Right lobe of liver (tissue), 4 donors: ENCODE results near the gene SRPK3.

ENCODE experiments used
- CTCF ChIP-seq, 4 donors: fragments of 200-600 bp in 3 of 4; fragments of 450-650 bp in 1 of 4; IDR thresholded peaks; one replicate each; pipeline versions ENCODE4 v1.5.1 to v1.8.0; 2016 to 2022; ENCODE audit warnings: antibody characterized with exemption in 4 of 4, mild to moderate bottlenecking in 2 of 4
- POLR2A ChIP-seq: fragments of 450-650 bp; IDR thresholded peaks from one replicate; pipeline ENCODE4 v1.6.1; 2017; ENCODE audit warnings: antibody characterized with exemption, mild to moderate bottlenecking
- donor health status: DM: no; HTN: no; CAD: no.
- donor health status: DM: no; HTN: no; CAD: no.
- donor health status: DM: no; HTN: yes; CAD: no.

GRCh38 chrX:153794018-153794896 lies 13.4 kb downstream of the SRPK3 start, which contains the start of the genes IDH3G and SSR4:
- TF ChIP-seq POLR2A (peak; percentile 59), CTCF (IDR thresholded peaks at IDR 0.05) (peak in 3 of 4 donors; percentile 14 to 29 (median 22))
